ENCODE data around the gene TSEN54. TPM values are rescaled to one million over a fixed set of nuclear protein-coding genes. Genes with fewer than 3 reads are reported as not detected.

The TSEN54 gene
- total RNA-seq, 1 donor, result 14.7 TPM

- H3K9me3 ChIP-seq (ENCODE audit: low read depth, low read length), result no peaks in the 10 kb centered on the region
- H3K4me3 ChIP-seq (ENCODE audit: low read length), result no peak overlapping the region
- peaks cover 7% of the 10 kb centered on the region for H3K4me1 ChIP-seq (ENCODE audit: insufficient read depth, low read length)
- H3K27me3 ChIP-seq (ENCODE audit: insufficient read depth, low read length), result no peaks in the 10 kb centered on the region
These were observed 48.7 kb downstream of the TSEN54 start for GRCh38 chr17:75565066-75565465.

DNA sequence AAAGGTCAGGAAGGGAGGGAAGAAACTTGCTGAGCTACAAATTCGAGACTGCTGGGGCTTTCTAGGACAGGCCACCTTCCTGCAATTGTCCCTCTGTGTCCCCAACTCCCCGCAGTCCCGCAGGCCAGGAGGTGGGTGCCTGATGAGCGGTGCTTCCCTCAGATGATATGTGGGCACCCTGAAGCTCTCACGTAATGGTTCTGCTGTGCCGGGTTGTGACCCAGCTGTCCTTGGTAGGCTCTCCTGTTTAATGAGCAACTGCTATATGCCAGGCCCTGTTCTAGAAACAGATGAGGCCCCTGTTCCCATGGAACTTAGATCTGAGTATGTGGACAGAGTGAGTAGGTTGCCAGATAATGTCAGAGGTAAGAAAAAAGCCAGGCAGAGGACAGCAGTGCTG is 49.3 kb downstream of the TSEN54 start:
- H3K9me3 ChIP-seq (ENCODE audit: low read depth, low read length), result no peaks in the 10 kb centered on the region
- H3K27me3 ChIP-seq (ENCODE audit: insufficient read depth, low read length), result no peaks in the 10 kb centered on the region
- H3K4me3 ChIP-seq (ENCODE audit: low read length), result no peak overlapping the region
- peaks cover 11% of the 10 kb centered on the region for H3K4me1 ChIP-seq (ENCODE audit: insufficient read depth, low read length)

- Histone ChIP-seq H3K9me3 (ENCODE audit: low read depth, low read length) (no peaks in the 10 kb centered on the region), H3K27me3 (ENCODE audit: insufficient read depth, low read length) (no peaks in the 10 kb centered on the region), H3K4me3 (ENCODE audit: low read length) (no peak overlapping the region), H3K4me1 (ENCODE audit: insufficient read depth, low read length) (peaks cover 19% of the 10 kb centered on the region)
These were observed 50.1 kb downstream of the TSEN54 start for GRCh38 chr17:75566416-75566815.

DNA sequence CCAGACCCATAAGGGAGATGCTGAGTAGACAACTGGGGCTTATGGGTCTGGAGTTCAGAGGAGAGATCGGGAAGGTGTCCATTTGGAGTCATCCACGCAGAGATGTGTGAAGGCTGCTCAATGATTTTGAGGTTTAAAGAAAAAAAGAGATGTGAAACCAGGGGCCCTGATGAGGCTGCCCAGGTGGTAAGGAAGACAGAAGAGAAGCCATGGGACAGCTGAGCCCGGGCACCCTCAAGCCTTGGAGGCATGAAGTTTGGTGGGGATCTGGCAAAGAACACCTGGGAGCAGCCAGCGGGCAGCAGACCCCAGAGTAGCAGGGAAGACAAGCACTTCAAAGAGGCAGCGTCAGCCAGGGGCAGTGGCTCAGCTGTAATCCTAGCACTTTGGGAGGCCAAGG is 50.5 kb downstream of the TSEN54 start:
- no peak overlapping the region for H3K4me3 ChIP-seq (ENCODE audit: low read length)
- H3K4me1 ChIP-seq (ENCODE audit: insufficient read depth, low read length), result peaks cover 23% of the 10 kb centered on the region
- H3K9me3 ChIP-seq (ENCODE audit: low read depth, low read length), result no peaks in the 10 kb centered on the region

GRCh38 chr17:75568412-75569255 is 52.3 kb downstream of the TSEN54 start:
- H3K9me3 ChIP-seq (ENCODE audit: low read depth, low read length), result no peaks in the 10 kb centered on the region
- H3K27me3 ChIP-seq (ENCODE audit: insufficient read depth, low read length), result no peaks in the 10 kb centered on the region
- peaks cover 24% of the 10 kb centered on the region for H3K4me1 ChIP-seq (ENCODE audit: insufficient read depth, low read length)
- no peak overlapping the region for H3K4me3 ChIP-seq (ENCODE audit: low read length)

More for the DNA sequence above, 50.5 kb downstream of the TSEN54 start:
- no peaks in the 10 kb centered on the region for H3K27me3 ChIP-seq (ENCODE audit: insufficient read depth, low read length)

- Histone ChIP-seq H3K4me3 (ENCODE audit: low read length) (no peak overlapping the region), H3K4me1 (ENCODE audit: insufficient read depth, low read length) (peaks cover 24% of the 10 kb centered on the region), H3K27me3 (ENCODE audit: insufficient read depth, low read length) (no peaks in the 10 kb centered on the region), H3K9me3 (ENCODE audit: low read depth, low read length) (no peaks in the 10 kb centered on the region)
These were observed 53.8 kb downstream of the TSEN54 start for GRCh38 chr17:75570034-75570676.

- Histone ChIP-seq H3K4me1 (ENCODE audit: insufficient read depth, low read length) (peaks cover 24% of the 10 kb centered on the region), H3K27me3 (ENCODE audit: insufficient read depth, low read length) (no peaks in the 10 kb centered on the region), H3K9me3 (ENCODE audit: low read depth, low read length) (no peaks in the 10 kb centered on the region), H3K4me3 (ENCODE audit: low read length) (no peak overlapping the region)
These were observed 54.4 kb downstream of the TSEN54 start for GRCh38 chr17:75570772-75571171.

GRCh38 chr17:75571197-75571884 is 55.0 kb downstream of the TSEN54 start:
- no peaks in the 10 kb centered on the region for H3K27me3 ChIP-seq (ENCODE audit: insufficient read depth, low read length)
- no peak overlapping the region for H3K4me3 ChIP-seq (ENCODE audit: low read length)
- H3K4me1 ChIP-seq (ENCODE audit: insufficient read depth, low read length), result peaks cover 24% of the 10 kb centered on the region
- H3K9me3 ChIP-seq (ENCODE audit: low read depth, low read length), result no peaks in the 10 kb centered on the region

GRCh38 chr17:75571885-75572215 is 55.5 kb downstream of the TSEN54 start:
- H3K27me3 ChIP-seq (ENCODE audit: insufficient read depth, low read length), result no peaks in the 10 kb centered on the region
- H3K9me3 ChIP-seq (ENCODE audit: low read depth, low read length), result no peaks in the 10 kb centered on the region
- no peak overlapping the region for H3K4me3 ChIP-seq (ENCODE audit: low read length)
- peaks cover 19% of the 10 kb centered on the region for H3K4me1 ChIP-seq (ENCODE audit: insufficient read depth, low read length)

GRCh38 chr17:75572713-75573539 is 56.6 kb downstream of the TSEN54 start:
- H3K4me3 ChIP-seq (ENCODE audit: low read length), result no peak overlapping the region
- H3K9me3 ChIP-seq (ENCODE audit: low read depth, low read length), result no peaks in the 10 kb centered on the region
- H3K27me3 ChIP-seq (ENCODE audit: insufficient read depth, low read length), result no peaks in the 10 kb centered on the region
- H3K4me1 ChIP-seq (ENCODE audit: insufficient read depth, low read length), result peaks cover 17% of the 10 kb centered on the region

- H3K4me1 ChIP-seq (ENCODE audit: insufficient read depth, low read length), result peaks cover 17% of the 10 kb centered on the region
- H3K27me3 ChIP-seq (ENCODE audit: insufficient read depth, low read length), result no peaks in the 10 kb centered on the region
- H3K4me3 ChIP-seq (ENCODE audit: low read length), result no peak overlapping the region
- H3K9me3 ChIP-seq (ENCODE audit: low read depth, low read length), result no peaks in the 10 kb centered on the region
These were observed 57.2 kb downstream of the TSEN54 start for GRCh38 chr17:75573540-75573957.

DNA sequence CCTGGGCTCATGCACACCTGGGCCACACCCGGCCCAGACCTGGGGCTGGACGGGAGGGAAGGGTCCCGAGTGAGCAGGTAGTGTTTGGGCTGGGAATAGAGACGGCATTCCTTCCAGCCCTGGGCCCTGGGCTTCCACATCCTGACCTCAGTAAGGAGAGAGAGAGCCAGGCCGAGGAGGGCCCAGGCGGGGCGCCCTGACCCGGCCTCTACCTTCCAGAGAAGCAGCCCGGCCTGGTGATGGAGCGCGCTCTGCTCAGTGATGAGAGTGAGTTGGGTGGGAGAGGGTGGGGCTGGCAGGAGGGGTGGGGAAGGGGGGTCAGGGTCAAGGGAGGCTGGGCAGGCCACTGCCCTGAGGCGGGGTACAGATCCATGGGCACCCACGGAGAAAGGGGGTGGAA is 57.7 kb downstream of the TSEN54 start:
- H3K4me3 ChIP-seq (ENCODE audit: low read length), result no peak overlapping the region
- H3K27me3 ChIP-seq (ENCODE audit: insufficient read depth, low read length), result no peaks in the 10 kb centered on the region
- H3K4me1 ChIP-seq (ENCODE audit: insufficient read depth, low read length), result peaks cover 17% of the 10 kb centered on the region
- no peaks in the 10 kb centered on the region for H3K9me3 ChIP-seq (ENCODE audit: low read depth, low read length)
